Measurements from ENCODE around the gene NTSR1.

The NTSR1 gene

GRCh38 chr20:62759981-62760431 lies 51.4 kb downstream of the NTSR1 start:
- Histone ChIP-seq H3K9ac (ENCODE audit: low read depth, low read length, poor library complexity, severe bottlenecking) (no peak overlapping the region), H3K36me3 (ENCODE audit: insufficient read depth, low read length) (no peaks in the 10 kb centered on the region), H3K79me2 (ENCODE audit: insufficient read depth, low read length) (no peaks in the 10 kb centered on the region), H3K9me3 (ENCODE audit: insufficient read depth, low read depth, low read length) (no peaks in the 10 kb centered on the region), H3K4me3 (ENCODE audit: low read length, poor library complexity, severe bottlenecking) (no peak overlapping the region), H3K4me1 (ENCODE audit: insufficient read depth, low read length, poor library complexity, severe bottlenecking) (no peaks in the 10 kb centered on the region), H3K27me3 (ENCODE audit: insufficient read depth, low read length, poor library complexity, severe bottlenecking) (no peaks in the 10 kb centered on the region), H4K20me1 (ENCODE audit: insufficient read depth, low read length, poor library complexity, severe bottlenecking) (no peaks in the 10 kb centered on the region), H2AFZ (ENCODE audit: low read length) (no peak overlapping the region), H3F3A (ENCODE audit: low read depth) (no peaks in the 10 kb centered on the region), H3K9me2 (replicated peaks; ENCODE audit: low read depth, low read length) (no peaks in the 10 kb centered on the region), H3K4me2 (ENCODE audit: low read depth, low read length, poor library complexity, severe bottlenecking) (no peak overlapping the region)
- no peak for TF ChIP-seq EZH2phosphoT487 (IDR thresholded peaks at IDR 0.05; ENCODE audit: borderline replicate concordance)

- H3F3A ChIP-seq (ENCODE audit: low read depth), result no peaks in the 10 kb centered on the region
- no peaks in the 10 kb centered on the region for H3K4me1 ChIP-seq (ENCODE audit: insufficient read depth, low read length, poor library complexity, severe bottlenecking)
- H3K27me3 ChIP-seq (ENCODE audit: insufficient read depth, low read length, poor library complexity, severe bottlenecking), result no peaks in the 10 kb centered on the region
- H4K20me1 ChIP-seq (ENCODE audit: insufficient read depth, low read length, poor library complexity, severe bottlenecking), result no peaks in the 10 kb centered on the region
- H3K9me3 ChIP-seq (ENCODE audit: insufficient read depth, low read depth, low read length), result no peaks in the 10 kb centered on the region
- TF ChIP-seq EZH2phosphoT487 (IDR thresholded peaks at IDR 0.05; ENCODE audit: borderline replicate concordance), result no peak
- TF ChIP-seq, protein P1, sequence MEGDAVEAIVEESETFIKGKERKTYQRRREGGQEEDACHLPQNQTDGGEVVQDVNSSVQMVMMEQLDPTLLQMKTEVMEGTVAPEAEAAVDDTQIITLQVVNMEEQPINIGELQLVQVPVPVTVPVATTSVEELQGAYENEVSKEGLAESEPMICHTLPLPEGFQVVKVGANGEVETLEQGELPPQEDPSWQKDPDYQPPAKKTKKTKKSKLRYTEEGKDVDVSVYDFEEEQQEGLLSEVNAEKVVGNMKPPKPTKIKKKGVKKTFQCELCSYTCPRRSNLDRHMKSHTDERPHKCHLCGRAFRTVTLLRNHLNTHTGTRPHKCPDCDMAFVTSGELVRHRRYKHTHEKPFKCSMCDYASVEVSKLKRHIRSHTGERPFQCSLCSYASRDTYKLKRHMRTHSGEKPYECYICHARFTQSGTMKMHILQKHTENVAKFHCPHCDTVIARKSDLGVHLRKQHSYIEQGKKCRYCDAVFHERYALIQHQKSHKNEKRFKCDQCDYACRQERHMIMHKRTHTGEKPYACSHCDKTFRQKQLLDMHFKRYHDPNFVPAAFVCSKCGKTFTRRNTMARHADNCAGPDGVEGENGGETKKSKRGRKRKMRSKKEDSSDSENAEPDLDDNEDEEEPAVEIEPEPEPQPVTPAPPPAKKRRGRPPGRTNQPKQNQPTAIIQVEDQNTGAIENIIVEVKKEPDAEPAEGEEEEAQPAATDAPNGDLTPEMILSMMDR (conservative IDR thresholded peaks at IDR 0.05; ENCODE audit: low read length), result no peak
- no peak overlapping the region for H3K4me2 ChIP-seq (ENCODE audit: low read depth, low read length, poor library complexity, severe bottlenecking)
- H3K4me3 ChIP-seq (ENCODE audit: low read length, poor library complexity, severe bottlenecking), result no peak overlapping the region
- H3K9ac ChIP-seq (ENCODE audit: low read depth, low read length, poor library complexity, severe bottlenecking), result no peak overlapping the region
- H2AFZ ChIP-seq (ENCODE audit: low read length), result no peak overlapping the region
- no peaks in the 10 kb centered on the region for H3K9me2 ChIP-seq (replicated peaks; ENCODE audit: low read depth, low read length)
- H3K36me3 ChIP-seq (ENCODE audit: insufficient read depth, low read length), result no peaks in the 10 kb centered on the region
- no peaks in the 10 kb centered on the region for H3K79me2 ChIP-seq (ENCODE audit: insufficient read depth, low read length)
These were observed 51.8 kb downstream of the NTSR1 start for GRCh38 chr20:62760471-62760855.

GRCh38 chr20:62760856-62761758 lies 52.5 kb downstream of the NTSR1 start:
- H3K79me2 ChIP-seq (ENCODE audit: insufficient read depth, low read length), result no peaks in the 10 kb centered on the region
- no peaks in the 10 kb centered on the region for H3K36me3 ChIP-seq (ENCODE audit: insufficient read depth, low read length)
- no peaks in the 10 kb centered on the region for H3K27me3 ChIP-seq (ENCODE audit: insufficient read depth, low read length, poor library complexity, severe bottlenecking)
- H4K20me1 ChIP-seq (ENCODE audit: insufficient read depth, low read length, poor library complexity, severe bottlenecking), result no peaks in the 10 kb centered on the region
- H3K9me3 ChIP-seq (ENCODE audit: insufficient read depth, low read depth, low read length), result no peaks in the 10 kb centered on the region
- H3K9ac ChIP-seq (ENCODE audit: low read depth, low read length, poor library complexity, severe bottlenecking), result no peak overlapping the region
- no peak overlapping the region for H2AFZ ChIP-seq (ENCODE audit: low read length)
- no peaks in the 10 kb centered on the region for H3K9me2 ChIP-seq (replicated peaks; ENCODE audit: low read depth, low read length)
- no peak overlapping the region for H3K4me2 ChIP-seq (ENCODE audit: low read depth, low read length, poor library complexity, severe bottlenecking)
- H3K4me1 ChIP-seq (ENCODE audit: insufficient read depth, low read length, poor library complexity, severe bottlenecking), result no peaks in the 10 kb centered on the region
- no peak overlapping the region for H3K4me3 ChIP-seq (ENCODE audit: low read length, poor library complexity, severe bottlenecking)
- no peak for TF ChIP-seq EZH2phosphoT487 (IDR thresholded peaks at IDR 0.05; ENCODE audit: borderline replicate concordance)
- TF ChIP-seq, protein P1 (conservative IDR thresholded peaks at IDR 0.05; ENCODE audit: low read length), result no peak
- H3F3A ChIP-seq (ENCODE audit: low read depth), result no peaks in the 10 kb centered on the region

Measured in Loucy (cell line).